H9 (cell line): Measurements from ENCODE around the gene COMP. TPM values are rescaled to one million over a fixed set of nuclear protein-coding genes. Genes with fewer than 3 reads are reported as not detected.

Experiments
- DNase-seq: peaks from one replicate; pipeline ENCODE4 v3.0.0-alpha.2; 2017
- H2AFZ ChIP-seq: one replicate; pipeline ENCODE4 v1.6.1; 2013; ENCODE audit warnings: mild to moderate bottlenecking, low read length, control low read depth, moderate library complexity
- H2AK5ac ChIP-seq: 2 replicates; pipeline ENCODE4 v1.6.1; 2013; ENCODE audit warnings: low read length, control low read depth, mixed read lengths; ENCODE audit not compliant: insufficient read length
- H2BK120ac ChIP-seq: one replicate; pipeline ENCODE4 v1.6.1; 2013; ENCODE audit warnings: low read depth, mild to moderate bottlenecking, low read length, control low read depth, inconsistent platforms; ENCODE audit not compliant: poor library complexity, severe bottlenecking
- H2BK12ac ChIP-seq: 2 replicates; pipeline ENCODE4 v1.6.1; 2013; ENCODE audit warnings: low read length, control low read depth, mixed read lengths, low read depth; ENCODE audit not compliant: insufficient read length
- H2BK15ac ChIP-seq: 2 replicates; pipeline ENCODE4 v1.6.1; 2013; ENCODE audit warnings: low read depth, low read length, control low read depth
- H2BK20ac ChIP-seq: one replicate; pipeline ENCODE4 v1.6.1; 2013; ENCODE audit warnings: low read depth, mild to moderate bottlenecking, low read length, control low read depth, inconsistent platforms; ENCODE audit not compliant: poor library complexity, severe bottlenecking
- H2BK5ac ChIP-seq: 2 replicates; pipeline ENCODE4 v1.6.1; 2013; ENCODE audit warnings: low read length, control low read depth, mixed read lengths; ENCODE audit not compliant: insufficient read length
- H3K14ac ChIP-seq: 2 replicates; pipeline ENCODE4 v1.6.1; 2013; ENCODE audit warnings: low read length, control low read depth; ENCODE audit not compliant: insufficient read depth
- H3K18ac ChIP-seq: 2 replicates; pipeline ENCODE4 v1.6.1; 2013; ENCODE audit warnings: low read depth, mild to moderate bottlenecking, mixed read lengths, low read length, control low read depth; ENCODE audit not compliant: insufficient read length
- H3K23ac ChIP-seq: 2 replicates; pipeline ENCODE4 v1.6.1; 2013; ENCODE audit warnings: low read length, control low read depth, mixed read lengths, low read depth; ENCODE audit not compliant: insufficient read length
- H3K23me2 ChIP-seq: 2 replicates; pipeline ENCODE4 v1.6.1; 2013; ENCODE audit warnings: low read depth, mild to moderate bottlenecking, mixed read lengths, low read length, control low read depth; ENCODE audit not compliant: insufficient read length, poor library complexity, severe bottlenecking
- H3K27ac ChIP-seq: 2 replicates; pipeline ENCODE4 v1.5.1; 2013; ENCODE audit warnings: low read length, control low read depth, mixed read lengths, low read depth; ENCODE audit not compliant: insufficient read length
- H3K27me3 ChIP-seq: 2 replicates; pipeline ENCODE4 v1.6.1; 2013; ENCODE audit warnings: low read length, control low read depth, inconsistent platforms; ENCODE audit not compliant: insufficient read depth
- H3K4ac ChIP-seq: 2 replicates; pipeline ENCODE4 v1.6.1; 2013; ENCODE audit warnings: low read depth, mild to moderate bottlenecking, control low read depth, inconsistent platforms, low read length, moderate library complexity
- H3K4me1 ChIP-seq: 2 replicates; pipeline ENCODE4 v1.6.1; 2013; ENCODE audit warnings: low read length, control low read depth, inconsistent platforms; ENCODE audit not compliant: insufficient read depth
- H3K4me2 ChIP-seq: 2 replicates; pipeline ENCODE4 v1.6.1; 2013; ENCODE audit warnings: low read length, control low read depth, mixed read lengths; ENCODE audit not compliant: insufficient read length, insufficient read depth
- H3K56ac ChIP-seq: 2 replicates; pipeline ENCODE4 v1.6.1; 2013; ENCODE audit warnings: low read depth, mild to moderate bottlenecking, mixed read lengths, low read length, control low read depth; ENCODE audit not compliant: insufficient read length
- H3K79me1 ChIP-seq: 2 replicates; pipeline ENCODE4 v1.6.1; 2013; ENCODE audit warnings: low read depth, mild to moderate bottlenecking, moderate library complexity, low read length, control low read depth, inconsistent platforms; ENCODE audit not compliant: insufficient read depth, poor library complexity, severe bottlenecking
- H3K79me2 ChIP-seq: 2 replicates; pipeline ENCODE4 v1.6.1; 2013; ENCODE audit warnings: low read length, control low read depth, inconsistent platforms; ENCODE audit not compliant: insufficient read depth
- H3K9ac ChIP-seq: 2 replicates; pipeline ENCODE4 v1.6.1; 2013; ENCODE audit warnings: low read length, control low read depth, mixed read lengths; ENCODE audit not compliant: insufficient read length; ENCODE audit errors: extremely low read depth
- H3K9me3 ChIP-seq: one replicate; pipeline ENCODE4 v1.6.1; 2013; ENCODE audit warnings: low read depth, low read length, inconsistent platforms; ENCODE audit not compliant: control insufficient read depth
- H3T11ph ChIP-seq: one replicate; pipeline ENCODE4 v1.6.1; 2013; ENCODE audit warnings: mild to moderate bottlenecking, low read length, control low read depth, inconsistent platforms
- H4K20me1 ChIP-seq: one replicate; pipeline ENCODE4 v1.6.1; 2013; ENCODE audit not compliant: control insufficient read depth, insufficient read length, insufficient read depth
- H4K5ac ChIP-seq: 2 replicates; pipeline ENCODE4 v1.6.1; 2013; ENCODE audit warnings: low read depth, mild to moderate bottlenecking, mixed read lengths, low read length, control low read depth; ENCODE audit not compliant: insufficient read length
- H4K8ac ChIP-seq: replicated peaks from 2 replicates; pipeline ENCODE4 v1.6.1; 2013; ENCODE audit warnings: low read length, control low read depth, mixed read lengths, low read depth; ENCODE audit not compliant: insufficient read length
- H4K91ac ChIP-seq: 2 replicates; pipeline ENCODE4 v1.6.1; 2013; ENCODE audit warnings: low read depth, mild to moderate bottlenecking, moderate library complexity, mixed read lengths, low read length, control low read depth; ENCODE audit not compliant: insufficient read length
- H3K27ac Mint-ChIP-seq, 3 experiments: 2 replicates in 2 of 3; 3 replicates in 1 of 3; pipeline ENCODE4 v1.8.0; 2020 to 2021; ENCODE audit warnings: mixed read lengths in 3 of 3, mild to moderate bottlenecking in 1 of 3, moderate library complexity in 1 of 3
- H3K27me3 Mint-ChIP-seq: 2 replicates; pipeline ENCODE4 v1.8.0; 2021; ENCODE audit warnings: low read depth, mild to moderate bottlenecking, moderate library complexity, mixed read lengths
- H3K36me3 Mint-ChIP-seq, 3 experiments: 2 replicates in 2 of 3; 3 replicates in 1 of 3; pipeline ENCODE4 v1.8.0; 2020 to 2021; ENCODE audit warnings: low read depth in 3 of 3, mixed read lengths in 3 of 3; ENCODE audit not compliant: insufficient read depth in 1 of 3
- H3K4me1 Mint-ChIP-seq, 2 experiments: 2 replicates each; pipeline ENCODE4 v1.8.0; 2020; ENCODE audit warnings: mixed read lengths in 2 of 2
- H3K4me3 Mint-ChIP-seq, 2 experiments: 2 replicates in 1 of 2; 3 replicates in 1 of 2; pipeline ENCODE4 v1.8.0; 2020 to 2021; ENCODE audit warnings: mild to moderate bottlenecking in 2 of 2, mixed read lengths in 2 of 2, moderate library complexity in 1 of 2
- H3K9me3 Mint-ChIP-seq, 2 experiments: 2 replicates in 1 of 2; 3 replicates in 1 of 2; pipeline ENCODE4 v1.8.0; 2020; ENCODE audit warnings: mild to moderate bottlenecking in 2 of 2, mixed read lengths in 2 of 2, moderate library complexity in 1 of 2
- WGBS: extraction: QIAGEN DNeasy Blood & Tissue Kit; methylation state at CpG from one replicate; pipeline ENCODE4 v1.1.7; 2013; ENCODE audit warnings: missing lambda C conversion rate, low lambda C conversion rate, mixed read lengths; ENCODE audit not compliant: insufficient read length; ENCODE audit errors: extremely low coverage; 5-methylcytosine and 5-hydroxymethylcytosine counted together
- total RNA-seq: library from RNA; stranded (reverse); gene quantifications from 2 replicates; pipeline ENCODE4 v1.2.1, GENCODE V29; 2021
- TF ChIP-seq, protein P1 (sequence below): fragments of 200-600 bp; sonication (generic); conservative IDR thresholded peaks from 3 replicates; pipeline ENCODE4 v1.8.0; 2021; ENCODE audit warnings: antibody characterized with exemption, mild to moderate bottlenecking

COMP gene
- total RNA-seq, 1 experiment from 2014 or later = 0.15 TPM

DNA sequence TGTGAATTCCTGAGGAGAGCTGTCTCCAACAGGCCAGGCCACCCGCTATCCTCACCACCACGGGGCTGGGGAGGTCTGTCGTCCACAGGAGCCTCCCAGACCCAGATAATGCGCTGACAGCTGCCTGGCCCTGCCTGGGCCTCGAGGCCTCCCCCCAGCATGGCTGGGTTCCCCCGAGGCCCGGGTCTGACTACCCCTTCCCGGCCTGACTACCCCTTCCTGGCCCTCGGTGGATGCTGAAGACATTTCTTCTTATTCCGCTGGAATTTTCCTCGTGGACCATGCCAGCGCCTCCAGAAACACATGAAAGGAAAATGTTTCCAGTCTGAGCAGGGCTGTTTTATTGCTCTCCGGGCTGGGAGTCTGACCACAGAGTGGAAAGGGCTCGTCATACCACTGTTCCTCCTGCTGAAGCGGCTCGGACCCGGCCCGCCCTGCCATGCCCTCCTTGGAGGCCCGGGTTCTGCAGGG, 16.8 kb upstream of the COMP start:
- no peaks in the 10 kb centered on the region; the same call in 1 of the 2 replicates for H3K27me3 ChIP-seq
- no peak overlapping the region for H3K4ac ChIP-seq
- H3K23ac ChIP-seq = no peak overlapping the region
- Mint-ChIP-seq H3K9me3 (no peaks in the 10 kb centered on the region), H3K36me3 (no peaks in the 10 kb centered on the region), H3K27ac (no peak overlapping the region), H3K4me3 (no peak overlapping the region), H3K27me3 (peaks cover 62% of the 10 kb centered on the region), H3K4me1 (no peaks in the 10 kb centered on the region)
- no peak overlapping the region for H2AFZ ChIP-seq
- no peaks in the 10 kb centered on the region for H3K23me2 ChIP-seq
- H3K27ac ChIP-seq = no peak overlapping the region
- H2BK5ac ChIP-seq = no peak overlapping the region
- no peak overlapping the region for H3K14ac ChIP-seq
- H2BK120ac ChIP-seq = no peak overlapping the region
- no peaks in the 10 kb centered on the region for H3K79me2 ChIP-seq
- H3K9ac ChIP-seq = no peak overlapping the region
- no peak for DNase-seq
- no peaks in the 10 kb centered on the region for H3K4me1 ChIP-seq
- H3K18ac ChIP-seq = no peak overlapping the region
- H3K4me2 ChIP-seq = no peak overlapping the region
- H3K9me3 ChIP-seq = no peaks in the 10 kb centered on the region
- no peak overlapping the region for H2BK20ac ChIP-seq
- no peak overlapping the region for H3T11ph ChIP-seq
- TF ChIP-seq, protein P1, sequence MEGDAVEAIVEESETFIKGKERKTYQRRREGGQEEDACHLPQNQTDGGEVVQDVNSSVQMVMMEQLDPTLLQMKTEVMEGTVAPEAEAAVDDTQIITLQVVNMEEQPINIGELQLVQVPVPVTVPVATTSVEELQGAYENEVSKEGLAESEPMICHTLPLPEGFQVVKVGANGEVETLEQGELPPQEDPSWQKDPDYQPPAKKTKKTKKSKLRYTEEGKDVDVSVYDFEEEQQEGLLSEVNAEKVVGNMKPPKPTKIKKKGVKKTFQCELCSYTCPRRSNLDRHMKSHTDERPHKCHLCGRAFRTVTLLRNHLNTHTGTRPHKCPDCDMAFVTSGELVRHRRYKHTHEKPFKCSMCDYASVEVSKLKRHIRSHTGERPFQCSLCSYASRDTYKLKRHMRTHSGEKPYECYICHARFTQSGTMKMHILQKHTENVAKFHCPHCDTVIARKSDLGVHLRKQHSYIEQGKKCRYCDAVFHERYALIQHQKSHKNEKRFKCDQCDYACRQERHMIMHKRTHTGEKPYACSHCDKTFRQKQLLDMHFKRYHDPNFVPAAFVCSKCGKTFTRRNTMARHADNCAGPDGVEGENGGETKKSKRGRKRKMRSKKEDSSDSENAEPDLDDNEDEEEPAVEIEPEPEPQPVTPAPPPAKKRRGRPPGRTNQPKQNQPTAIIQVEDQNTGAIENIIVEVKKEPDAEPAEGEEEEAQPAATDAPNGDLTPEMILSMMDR = no peak
- no peak overlapping the region for H2BK12ac ChIP-seq
- H4K20me1 ChIP-seq = no peaks in the 10 kb centered on the region
- WGBS = no CpG with 5 or more reads among the region's 19 CpGs
- no peak overlapping the region for H4K8ac ChIP-seq
- no peak overlapping the region for H4K5ac ChIP-seq
- H2AK5ac ChIP-seq = no peak overlapping the region
- no peak overlapping the region for H2BK15ac ChIP-seq
- H4K91ac ChIP-seq = no peak overlapping the region
- no peak overlapping the region for H3K56ac ChIP-seq
- no peaks in the 10 kb centered on the region for H3K79me1 ChIP-seq
